Osteocyte (in vitro differentiated cells): Measurements from ENCODE around the gene TERT. TPM values are rescaled to one million over a fixed set of nuclear protein-coding genes. Genes with fewer than 3 reads are reported as not detected.

ENCODE experiments used
- DNase-seq: peaks from one replicate; pipeline ENCODE4 v3.0.0; 2021; ENCODE audit warnings: mixed read lengths; ENCODE audit not compliant: unreplicated experiment; ENCODE audit errors: extremely low spot score
- H3K27ac Mint-ChIP-seq: one replicate; pipeline ENCODE4 v1.8.0; 2021; ENCODE audit warnings: mild to moderate bottlenecking, mixed read lengths; ENCODE audit not compliant: unreplicated experiment
- H3K27me3 Mint-ChIP-seq: one replicate; pipeline ENCODE4 v1.8.0; 2021; ENCODE audit warnings: mixed read lengths; ENCODE audit not compliant: unreplicated experiment
- H3K36me3 Mint-ChIP-seq: one replicate; pipeline ENCODE4 v1.8.0; 2021; ENCODE audit warnings: mixed read lengths; ENCODE audit not compliant: unreplicated experiment
- H3K4me1 Mint-ChIP-seq: one replicate; pipeline ENCODE4 v1.8.0; 2021; ENCODE audit warnings: mixed read lengths; ENCODE audit not compliant: unreplicated experiment
- H3K4me3 Mint-ChIP-seq: one replicate; pipeline ENCODE4 v1.8.0; 2021; ENCODE audit warnings: mild to moderate bottlenecking, moderate library complexity, mixed read lengths; ENCODE audit not compliant: unreplicated experiment
- H3K9me3 Mint-ChIP-seq: one replicate; pipeline ENCODE4 v1.8.0; 2021; ENCODE audit warnings: mixed read lengths; ENCODE audit not compliant: unreplicated experiment
- CTCF ChIP-seq: fragments of 200-600 bp; sonication (generic); IDR thresholded peaks from 2 replicates; pipeline ENCODE4 v1.5.0; 2021; ENCODE audit warnings: antibody characterized with exemption, mild to moderate bottlenecking, moderate library complexity
- total RNA-seq: library from RNA; stranded (reverse); gene quantifications from 2 replicates; pipeline ENCODE4 v1.2.1, GENCODE V29; 2021

The TERT gene
- total RNA-seq, 1 donor from 2014 or later, result not detected

- H3K36me3 Mint-ChIP-seq, result peaks cover 20% of the 10 kb centered on the region
- H3K4me3 Mint-ChIP-seq, result no peak overlapping the region
Measured at GRCh38 chr5:1315018-1315708, 20.3 kb upstream of the TERT start.

GRCh38 chr5:1314564-1314982 lies 19.7 kb upstream of the TERT start:
- Mint-ChIP-seq H3K27me3 (peaks cover 8% of the 10 kb centered on the region), H3K36me3 (peaks cover 18% of the 10 kb centered on the region), H3K4me1 (no peaks in the 10 kb centered on the region), H3K27ac (no peak overlapping the region), H3K9me3 (peaks cover 7% of the 10 kb centered on the region), H3K4me3 (no peak overlapping the region)
- TF ChIP-seq CTCF, result no peak
- peak; percentile 76 for DNase-seq

More at GRCh38 chr5:1315018-1315708, 20.3 kb upstream of the TERT start:
- H3K27ac Mint-ChIP-seq, result no peak overlapping the region
- H3K4me1 Mint-ChIP-seq, result no peaks in the 10 kb centered on the region
- TF ChIP-seq CTCF, result no peak
- peaks cover 6% of the 10 kb centered on the region for H3K9me3 Mint-ChIP-seq
- H3K27me3 Mint-ChIP-seq, result peaks cover 6% of the 10 kb centered on the region
- DNase-seq, result no peak

GRCh38 chr5:1312993-1313833 lies 18.3 kb upstream of the TERT start:
- H3K27me3 Mint-ChIP-seq, result peaks cover 8% of the 10 kb centered on the region
- DNase-seq, result peak; percentile 80
- TF ChIP-seq CTCF, result no peak
- H3K4me1 Mint-ChIP-seq, result no peaks in the 10 kb centered on the region
- H3K4me3 Mint-ChIP-seq, result no peak overlapping the region
- peaks cover 7% of the 10 kb centered on the region for H3K9me3 Mint-ChIP-seq
- peaks cover 11% of the 10 kb centered on the region for H3K36me3 Mint-ChIP-seq
- no peak overlapping the region for H3K27ac Mint-ChIP-seq

- Mint-ChIP-seq H3K27me3 (peaks cover 8% of the 10 kb centered on the region), H3K27ac (no peak overlapping the region), H3K9me3 (peaks cover 7% of the 10 kb centered on the region), H3K4me1 (no peaks in the 10 kb centered on the region), H3K36me3 (peaks cover 5% of the 10 kb centered on the region), H3K4me3 (no peak overlapping the region)
- DNase-seq, result peak; percentile 60
- TF ChIP-seq CTCF, result no peak
Measured at GRCh38 chr5:1312206-1312605, 17.3 kb upstream of the TERT start.

GRCh38 chr5:1311439-1312055 lies 16.7 kb upstream of the TERT start:
- no peaks in the 10 kb centered on the region for H3K4me1 Mint-ChIP-seq
- DNase-seq, result peak; percentile 74
- no peak for TF ChIP-seq CTCF
- H3K36me3 Mint-ChIP-seq, result peaks cover under 1% of the 10 kb centered on the region
- H3K27ac Mint-ChIP-seq, result no peak overlapping the region
- H3K27me3 Mint-ChIP-seq, result peaks cover 13% of the 10 kb centered on the region
- no peak overlapping the region for H3K4me3 Mint-ChIP-seq
- H3K9me3 Mint-ChIP-seq, result peaks cover 7% of the 10 kb centered on the region
